Breast epithelium (tissue), 4 donors: Measurements from ENCODE around the gene WBP1L. TPM values are rescaled to one million over a fixed set of nuclear protein-coding genes. Genes with fewer than 3 reads are reported as not detected.
"Not testable (repeated sequence)": the region's sequence is repeated elsewhere in the genome, so short reads cannot be mapped to it uniquely, and the experiment has no call there.

Source experiments
- DNase-seq, 2 donors: peaks; one replicate each; pipeline ENCODE4 v3.0.0-alpha.2; 2019; ENCODE audit warnings: low spot score in 2 of 2
- H3K27ac ChIP-seq, 2 donors: fragments of 200-600 bp; sonication (generic) in 1 of 2; one replicate each; pipeline ENCODE4 v1.5.1; 2016 to 2019; ENCODE audit warnings: mild to moderate bottlenecking in 1 of 2
- H3K27me3 ChIP-seq, 2 donors: fragments of 200-600 bp; sonication (generic) in 1 of 2; one replicate each; pipeline versions ENCODE4 v1.5.1 to v1.6.0; 2017 to 2019; ENCODE audit warnings: control low read depth in 1 of 2, mild to moderate bottlenecking in 1 of 2
- H3K36me3 ChIP-seq: fragments of 200-600 bp; one replicate; pipeline ENCODE4 v1.5.1; 2019
- H3K4me1 ChIP-seq, 2 donors: fragments of 200-600 bp; sonication (generic); one replicate each; pipeline ENCODE4 v1.5.1; 2016 to 2019; ENCODE audit warnings: control low read depth in 1 of 2
- H3K4me3 ChIP-seq, 3 donors: fragments of 200-600 bp; sonication (generic); 1 replicate in 2 of 3; 2 replicates in 1 of 3; pipeline ENCODE4 v1.5.1; 2016 to 2019; ENCODE audit warnings: mild to moderate bottlenecking in 3 of 3, moderate library complexity in 2 of 3
- H3K9me3 ChIP-seq, 2 donors: fragments of 200-600 bp; sonication (generic) in 1 of 2; one replicate each; pipeline ENCODE4 v1.5.1; 2016 to 2019; ENCODE audit warnings: control low read depth in 1 of 2
- CTCF ChIP-seq, 3 donors: fragments of 450-650 bp; IDR thresholded peaks; one replicate each; pipeline ENCODE4 v1.5.1; 2016 to 2017; ENCODE audit warnings: antibody characterized with exemption in 3 of 3, mild to moderate bottlenecking in 3 of 3, moderate library complexity in 3 of 3
- POLR2A ChIP-seq: fragments of 450-650 bp; IDR thresholded peaks from one replicate; pipeline ENCODE4 v1.6.1; 2016; ENCODE audit warnings: antibody characterized with exemption, mild to moderate bottlenecking, moderate library complexity
- POLR2AphosphoS5 ChIP-seq, 3 donors: sonication (generic); formaldehyde crosslinking; IDR thresholded peaks; one replicate each; pipeline ENCODE4 v1.6.1; 2017; ENCODE audit warnings: antibody characterized with exemption in 3 of 3
- intact Hi-C: fragments of 100-400 bp; cut with DNase I; formaldehyde crosslinking; loops from one replicate; pipeline ENCODE4 v1.15.1; 2023; ENCODE audit warnings: low total_unique reads
- total RNA-seq, 3 donors: library from RNA; depleted of rRNA; stranded (reverse); fragments of >200 nt; gene quantifications; one replicate each; pipeline ENCODE4 v1.1.0, GENCODE V29; 2016

WBP1L gene
- total RNA-seq, 3 donors from 2014 or later, result 114 to 174 (median 143) TPM

DNA sequence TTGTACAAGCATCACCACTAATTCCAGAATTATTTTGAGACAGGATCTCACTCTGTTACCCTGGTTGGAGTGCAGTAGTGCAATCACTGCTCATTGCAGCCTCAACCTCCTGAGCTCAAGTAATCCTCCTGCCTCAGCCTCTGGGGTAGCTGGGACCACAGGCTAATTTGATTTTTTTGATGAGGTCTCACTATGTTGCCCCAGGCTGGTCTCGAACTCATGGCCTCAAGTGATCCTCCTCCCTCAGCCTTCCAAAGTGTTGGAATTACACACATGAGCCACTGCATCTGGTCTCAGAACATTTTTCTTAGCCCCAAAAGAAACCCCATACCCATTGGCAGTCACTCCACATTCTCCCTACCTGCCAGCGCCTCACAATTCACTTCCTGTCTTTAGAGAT, 3.5 kb upstream of the WBP1L start:
- Histone ChIP-seq H3K4me3 (no peak overlapping the region), H3K36me3 (no peaks in the 10 kb centered on the region), H3K9me3 (no peaks in the 10 kb centered on the region), H3K27me3 (no peaks in the 10 kb centered on the region), H3K27ac (no peak overlapping the region), H3K4me1 (no peaks in the 10 kb centered on the region)
- intact Hi-C loops, result no loop called here
- TF ChIP-seq CTCF (IDR thresholded peaks at IDR 0.05) (no peak), POLR2A (no peak), POLR2AphosphoS5 (IDR thresholded peaks at IDR 0.05) (no peak)
- DNase-seq, result no peak

DNA sequence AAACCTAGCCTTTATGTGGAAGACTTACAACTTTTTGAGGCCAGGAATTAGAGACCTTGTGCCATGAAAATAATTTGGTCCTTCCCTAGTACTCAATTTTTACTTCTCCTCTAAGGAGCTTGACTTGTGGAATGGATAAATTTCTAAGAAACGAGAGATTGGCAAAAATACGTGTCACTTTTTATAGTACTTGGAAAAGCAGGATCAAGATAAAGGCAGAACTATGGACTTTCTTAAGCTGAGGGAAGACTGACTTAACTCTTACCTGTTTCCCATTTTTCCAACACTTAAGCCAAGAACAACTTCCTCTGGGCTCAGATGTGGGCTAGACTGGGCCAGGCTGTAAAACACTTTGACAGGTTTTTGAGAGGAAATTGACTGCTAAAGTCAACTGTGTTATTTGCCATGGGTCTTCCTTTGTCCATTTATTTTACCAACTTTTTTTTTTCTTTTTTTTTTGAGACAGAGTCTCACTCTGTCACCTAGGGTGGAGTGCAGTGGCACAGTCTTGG, 2.0 kb upstream of the WBP1L start:
- intact Hi-C loops, result loop anchor here (1.0 kb wide), 1 partner anchor 29 kb away; no protein-coding TSS in a partner anchor

GRCh38 chr10:102742313-102742712, 1.4 kb upstream of the WBP1L start:
- H3K27me3 ChIP-seq, H3K36me3 ChIP-seq, intact Hi-C loops, DNase-seq, H3K27ac ChIP-seq, H3K4me1 ChIP-seq, H3K9me3 ChIP-seq, H3K4me3 ChIP-seq: not testable (repeated sequence)

More for the DNA sequence above, 2.0 kb upstream of the WBP1L start:
- no peaks in the 10 kb centered on the region for H3K27me3 ChIP-seq
- DNase-seq, result no peak
- no peaks in the 10 kb centered on the region for H3K9me3 ChIP-seq
- H3K4me3 ChIP-seq, result no peak overlapping the region
- no peaks in the 10 kb centered on the region for H3K4me1 ChIP-seq
- H3K36me3 ChIP-seq, result no peaks in the 10 kb centered on the region
- H3K27ac ChIP-seq, result no peak overlapping the region
- no peak for TF ChIP-seq CTCF (IDR thresholded peaks at IDR 0.05)
- TF ChIP-seq POLR2A, result no peak
- no peak for TF ChIP-seq POLR2AphosphoS5 (IDR thresholded peaks at IDR 0.05)

DNA sequence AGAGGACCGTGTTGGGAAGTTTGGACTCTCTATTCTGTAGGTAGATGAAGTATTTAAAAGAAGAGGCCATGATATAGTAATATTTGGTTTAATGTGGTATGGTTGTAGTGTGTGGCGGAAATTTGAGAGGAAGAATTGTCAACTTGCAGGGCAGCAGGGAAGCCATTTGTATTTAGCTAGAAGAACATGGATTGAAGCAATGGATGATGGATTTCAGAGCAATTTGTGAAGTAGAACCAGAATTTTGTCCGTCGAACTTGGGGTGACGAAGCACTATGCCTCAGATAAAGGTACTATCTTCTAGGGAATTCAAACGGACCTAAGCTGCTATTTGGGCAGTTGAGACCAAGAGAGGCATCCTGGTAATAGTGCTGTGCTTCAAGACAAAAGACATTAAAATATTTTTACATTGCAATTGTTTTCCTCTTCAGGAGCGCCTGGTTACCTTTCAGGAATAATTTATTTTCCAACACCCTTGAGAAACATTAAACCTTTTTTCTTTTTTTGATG, 615 bp upstream of the WBP1L start:
- H3K4me3 ChIP-seq, result peak overlapping the region in 2 of 3 donors; percentile 94 to 95

GRCh38 chr10:102744374-102745051, 765 bp downstream of the WBP1L start:
- no peak for DNase-seq
- H3K36me3 ChIP-seq, result no peaks in the 10 kb centered on the region
- no peaks in the 10 kb centered on the region for H3K9me3 ChIP-seq
- no peaks in the 10 kb centered on the region for H3K27me3 ChIP-seq
- H3K4me3 ChIP-seq, result peak overlapping the region; percentile 94 to 100 (median 95)
- no peak for TF ChIP-seq POLR2A
- TF ChIP-seq POLR2AphosphoS5 (IDR thresholded peaks at IDR 0.05), result no peak
- no peak for TF ChIP-seq CTCF (IDR thresholded peaks at IDR 0.05)
- H3K27ac ChIP-seq, result peak overlapping the region; percentile 92 to 95
- intact Hi-C loops, result no loop called here
- no peaks in the 10 kb centered on the region for H3K4me1 ChIP-seq

More for the DNA sequence above, 615 bp upstream of the WBP1L start:
- Histone ChIP-seq H3K36me3 (no peaks in the 10 kb centered on the region), H3K9me3 (no peaks in the 10 kb centered on the region), H3K4me1 (no peaks in the 10 kb centered on the region), H3K27ac (peak overlapping the region in 1 of 2 donors; percentile 48), H3K27me3 (no peaks in the 10 kb centered on the region)
- intact Hi-C loops, result no loop called here
- TF ChIP-seq CTCF (IDR thresholded peaks at IDR 0.05) (no peak), POLR2A (no peak), POLR2AphosphoS5 (IDR thresholded peaks at IDR 0.05) (no peak)
- DNase-seq, result no peak
